GM21723 (cell line): ENCODE results near the gene NPHS2.
"Not testable (repeated sequence)": the region's sequence is repeated elsewhere in the genome, so short reads cannot be mapped to it uniquely, and the experiment has no call there.

ENCODE experiments used
- ATAC-seq: cut with Tn5 transposase; IDR thresholded peaks from one replicate; pipeline ENCODE4 v1.9.1; 2021; ENCODE audit warnings: mild to moderate bottlenecking, moderate library complexity; ENCODE audit not compliant: unreplicated experiment

NPHS2 gene

DNA sequence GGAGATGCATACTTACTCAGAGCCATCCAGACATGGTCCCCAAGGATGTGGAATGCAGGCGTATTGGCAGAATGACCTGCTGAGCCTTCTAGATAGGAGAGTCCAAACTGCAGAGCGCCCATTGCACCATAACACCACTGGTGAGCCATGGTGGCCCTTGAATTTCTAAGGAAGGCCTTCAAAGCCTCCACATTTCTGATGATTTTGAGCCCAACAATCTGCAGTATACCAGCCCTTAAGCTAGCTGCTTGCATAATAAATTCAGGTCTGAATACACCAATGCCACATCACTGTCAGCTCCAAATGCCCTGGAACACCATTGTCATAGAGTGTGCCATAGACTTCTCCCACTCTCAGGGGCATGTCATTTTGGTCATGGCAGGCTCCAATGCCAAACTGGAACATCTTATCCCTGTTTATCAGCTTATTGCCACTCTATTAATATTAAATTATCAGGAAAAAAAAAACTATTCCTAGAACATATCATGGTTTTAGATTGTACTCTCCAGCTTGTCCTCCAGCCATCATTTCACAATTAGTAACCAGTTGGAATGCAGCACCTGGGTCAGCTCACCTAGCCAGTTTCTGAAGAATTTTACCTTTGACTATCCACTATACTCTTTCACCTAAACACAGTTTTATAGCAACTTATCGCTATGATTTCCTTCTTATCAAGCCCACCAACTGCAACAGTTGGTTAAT lies 26.9 kb downstream of the NPHS2 start:
- ATAC-seq = no peak

DNA sequence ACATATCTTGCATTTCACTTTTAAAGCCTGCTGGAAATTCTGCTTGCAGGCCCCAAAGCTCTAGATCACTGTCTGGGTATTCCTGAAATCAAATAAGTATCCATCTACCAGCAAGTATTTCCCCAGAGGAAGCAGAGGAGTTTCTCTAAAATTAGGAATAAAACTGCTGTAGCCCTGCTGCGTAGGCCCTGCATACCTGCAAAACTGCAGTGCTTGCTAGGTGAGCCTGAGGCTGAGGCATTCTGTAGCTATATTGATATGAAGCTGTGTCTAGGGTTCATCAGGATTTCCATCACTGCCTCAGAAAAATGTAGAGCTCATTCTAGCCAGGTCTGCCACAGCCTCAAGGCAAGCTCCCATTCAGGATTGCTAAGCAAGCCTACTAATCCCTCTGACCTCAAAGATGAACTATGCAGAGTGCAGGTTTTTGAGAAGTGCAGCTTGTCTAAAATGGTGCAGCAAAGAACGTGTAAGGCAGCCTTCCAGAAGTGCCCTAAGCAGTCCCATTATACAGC lies 28.7 kb downstream of the NPHS2 start:
- no peak for ATAC-seq

DNA sequence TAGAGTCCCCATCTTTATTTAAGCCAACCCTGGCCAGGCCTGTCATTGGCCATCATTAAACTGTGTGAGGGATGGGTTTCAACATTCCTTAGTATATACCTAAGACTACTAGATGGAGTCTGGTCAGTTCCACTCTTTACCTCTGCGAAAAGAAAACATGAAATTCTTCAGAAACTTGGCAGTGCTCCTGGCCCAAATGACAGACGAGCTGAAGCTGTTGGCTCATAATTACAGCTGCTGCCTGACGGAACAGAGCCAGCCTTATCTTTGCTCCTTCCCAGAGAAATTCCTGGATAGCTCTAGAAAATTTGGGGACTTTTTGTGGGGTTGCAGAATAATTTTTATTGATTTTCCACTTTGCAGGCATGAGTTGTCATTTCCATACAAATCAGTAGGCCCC lies 30.4 kb downstream of the NPHS2 start:
- no peak for ATAC-seq

GRCh38 chr1:179541774-179542173 lies 34.0 kb downstream of the NPHS2 start:
- no peak for ATAC-seq

- no peak for ATAC-seq
Observed at GRCh38 chr1:179530352-179530751, 45.4 kb downstream of the NPHS2 start.

GRCh38 chr1:179529482-179530195 lies 46.1 kb downstream of the NPHS2 start:
- ATAC-seq = no peak

GRCh38 chr1:179518544-179518943 lies 57.2 kb downstream of the NPHS2 start:
- not testable (repeated sequence) for ATAC-seq

- no peak for ATAC-seq
Observed at GRCh38 chr1:179516976-179517705, 58.6 kb downstream of the NPHS2 start.

DNA sequence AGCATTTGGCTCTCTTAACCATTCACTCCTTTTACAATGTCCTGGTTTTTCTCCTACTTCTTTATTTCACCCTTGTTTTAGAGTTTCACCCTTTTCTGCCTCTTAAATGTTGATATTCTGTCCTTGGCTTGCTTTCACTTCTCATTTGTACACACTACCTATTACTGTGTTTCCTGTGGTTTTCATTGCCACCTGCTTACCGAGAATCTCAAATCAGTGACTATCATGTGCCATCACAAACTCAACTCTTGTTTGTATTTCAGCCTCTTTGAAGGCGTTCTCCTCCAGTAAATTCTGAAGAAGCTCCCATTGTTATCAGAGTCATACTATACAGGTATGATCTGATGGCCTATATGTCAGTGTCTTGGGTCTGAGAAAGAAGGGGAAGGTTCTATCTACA lies 65.7 kb downstream of the NPHS2 start:
- peak; percentile 83 for ATAC-seq

- ATAC-seq = no peak
Observed at GRCh38 chr1:179509384-179509783, 66.4 kb downstream of the NPHS2 start.

- no peak for ATAC-seq
Observed at GRCh38 chr1:179506199-179506598, 69.5 kb downstream of the NPHS2 start.
